LoVo (cell line): ENCODE measurements around the gene CASS4.
A peak's percentile ranks its signal among the peaks of the same experiment; 100 is the strongest.
"Not testable (repeated sequence)": the region's sequence is repeated elsewhere in the genome, so short reads cannot be mapped to it uniquely, and the experiment has no call there.

ENCODE experiments used
- DNase-seq: peaks from one replicate; pipeline ENCODE4 v3.0.0-alpha.2; 2016; ENCODE audit warnings: low spot score

The CASS4 gene

GRCh38 chr20:56411759-56412472 is at the start of gene CASS4:
CASS4 (plus strand) TSS chr20:56412260; CDS start chr20:56412459, 199 bp downstream.
- no peak for DNase-seq

GRCh38 chr20:56362833-56363413 is 49.1 kb upstream of the CASS4 start:
- no peak for DNase-seq

- DNase-seq, result no peak
These were observed 48.6 kb upstream of the CASS4 start for GRCh38 chr20:56363491-56363890.

- no peak for DNase-seq
These were observed 43.5 kb upstream of the CASS4 start for GRCh38 chr20:56368351-56369134.

GRCh38 chr20:56369179-56369578 is 42.9 kb upstream of the CASS4 start:
- no peak for DNase-seq

- no peak for DNase-seq
These were observed 40.1 kb upstream of the CASS4 start for GRCh38 chr20:56371977-56372376.

- no peak for DNase-seq
These were observed 39.2 kb upstream of the CASS4 start for GRCh38 chr20:56372850-56373249.

GRCh38 chr20:56373942-56374341 is 38.1 kb upstream of the CASS4 start:
- no peak for DNase-seq

GRCh38 chr20:56376331-56376730 is 35.7 kb upstream of the CASS4 start:
- DNase-seq, result no peak

- DNase-seq, result no peak
These were observed 33.7 kb upstream of the CASS4 start for GRCh38 chr20:56378386-56378785.

GRCh38 chr20:56380375-56380774 is 31.7 kb upstream of the CASS4 start:
- no peak for DNase-seq

- no peak for DNase-seq
These were observed 30.6 kb upstream of the CASS4 start for GRCh38 chr20:56381501-56381900.

GRCh38 chr20:56382696-56383095 is 29.4 kb upstream of the CASS4 start:
- no peak for DNase-seq

GRCh38 chr20:56383334-56383733 is 28.7 kb upstream of the CASS4 start:
- no peak for DNase-seq

GRCh38 chr20:56385130-56385529 is 26.9 kb upstream of the CASS4 start:
- no peak for DNase-seq

- DNase-seq, result no peak
These were observed 25.8 kb upstream of the CASS4 start for GRCh38 chr20:56386219-56386618.

- DNase-seq, result no peak
These were observed 23.2 kb upstream of the CASS4 start for GRCh38 chr20:56388882-56389281.

- no peak for DNase-seq
These were observed 22.3 kb upstream of the CASS4 start for GRCh38 chr20:56389807-56390206.

- not testable (repeated sequence) for DNase-seq
These were observed 21.7 kb upstream of the CASS4 start for GRCh38 chr20:56390396-56390795.

- DNase-seq, result no peak
These were observed 21.0 kb upstream of the CASS4 start for GRCh38 chr20:56391037-56391436.

GRCh38 chr20:56391596-56392131 is 20.4 kb upstream of the CASS4 start:
- DNase-seq, result no peak

- DNase-seq, result peak; percentile 99
These were observed 19.8 kb upstream of the CASS4 start, which contains the start of the genes AURKA and CSTF1 for GRCh38 chr20:56392132-56392880. AURKA (minus strand) TSS chr20:56392215; CDS start chr20:56388197, 4,018 bp downstream. CSTF1 (plus strand) TSS chr20:56392645; CDS start chr20:56395553, 2,908 bp downstream.
